ENCODE results near the gene OR1F1.
"Not testable (repeated sequence)": the region's sequence is repeated elsewhere in the genome, so short reads cannot be mapped to it uniquely, and the experiment has no call there.

OR1F1 gene

DNA sequence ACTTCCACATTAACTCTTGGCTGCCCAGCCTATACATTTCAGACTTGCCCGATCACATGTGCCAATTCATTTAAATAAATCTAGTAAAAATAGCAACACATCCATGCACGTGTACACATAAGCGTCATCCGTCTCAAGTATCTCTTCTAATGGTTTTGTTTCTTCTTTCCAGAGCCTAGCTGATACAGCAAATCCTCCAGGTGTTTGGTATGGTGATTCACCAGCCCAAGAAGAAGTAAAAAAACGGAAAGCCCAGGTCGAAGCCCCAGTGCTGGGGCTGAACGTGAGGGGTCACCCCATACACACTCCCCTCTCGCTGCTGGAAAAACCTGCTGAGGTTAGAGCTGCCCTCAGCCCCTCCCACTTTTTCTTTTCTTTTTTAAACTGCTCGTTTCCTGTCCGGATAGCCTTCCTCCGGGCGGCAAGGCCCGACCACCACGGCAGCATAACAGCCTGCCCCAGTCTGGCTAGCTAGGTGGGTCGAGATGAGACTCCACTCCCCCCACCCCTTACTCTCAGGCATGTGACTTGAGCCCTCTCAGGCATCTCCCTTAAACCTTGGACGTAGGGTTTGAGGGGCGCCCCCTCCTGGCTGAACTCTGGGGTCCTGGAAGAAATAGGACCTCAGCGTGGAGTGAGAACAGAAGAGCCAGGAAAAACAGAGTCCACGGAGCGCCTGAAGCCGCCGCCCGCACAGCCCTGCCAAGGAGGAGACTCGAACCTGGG is 13.9 kb upstream of the OR1F1 start:
- Histone ChIP-seq H3K9me3 (ENCODE audit: control insufficient read depth, low read length) (no peaks in the 10 kb centered on the region), H3K4me1 (ENCODE audit: control insufficient read depth, insufficient read depth, low read length) (peaks cover 15% of the 10 kb centered on the region), H3K27ac (ENCODE audit: insufficient read depth, low read depth, low read length, poor library complexity, severe bottlenecking) (no peak overlapping the region), H3K27me3 (ENCODE audit: control insufficient read depth, insufficient read depth, low read length, poor library complexity, severe bottlenecking) (peaks cover 99% of the 10 kb centered on the region), H3K4me3 (ENCODE audit: insufficient read depth, low read depth, low read length) (peak overlapping the region; percentile 17), H3K36me3 (ENCODE audit: control insufficient read depth, insufficient read depth, low read length) (no peaks in the 10 kb centered on the region)
- 11 to 13% methylated on average over 24 of the region's 24 CpGs for WGBS, 2 experiments

DNA sequence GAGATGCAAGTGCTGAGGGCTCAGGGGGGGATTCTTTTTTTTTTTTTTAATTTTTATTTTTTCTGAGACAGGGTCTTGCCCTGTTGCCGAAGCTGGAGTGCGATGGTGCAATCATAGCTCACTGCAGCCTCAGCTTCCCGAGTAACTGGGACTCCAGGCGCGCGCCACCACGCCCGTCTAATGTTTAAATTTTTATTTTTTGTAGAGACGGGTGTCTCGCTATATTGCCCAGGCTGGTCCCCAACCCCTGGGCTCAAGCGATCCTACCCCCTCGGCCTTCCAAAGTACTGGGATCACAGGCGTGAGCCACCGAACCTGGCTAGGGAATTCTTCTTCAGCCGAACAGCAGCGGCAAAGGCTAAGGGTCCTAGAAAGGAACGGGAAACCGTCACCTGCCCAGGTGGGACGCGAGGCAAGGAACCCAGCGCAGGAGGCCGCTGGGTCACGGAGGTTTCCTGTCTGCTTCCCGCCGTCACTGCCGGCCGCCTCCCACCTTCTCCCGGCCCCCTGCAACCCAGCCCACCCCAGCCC is 13.3 kb upstream of the OR1F1 start:
- WGBS, 2 experiments = 25 to 26% methylated on average over 28 of the region's 28 CpGs
- H3K27me3 ChIP-seq (ENCODE audit: control insufficient read depth, insufficient read depth, low read length, poor library complexity, severe bottlenecking) = peaks cover 99% of the 10 kb centered on the region

DNA sequence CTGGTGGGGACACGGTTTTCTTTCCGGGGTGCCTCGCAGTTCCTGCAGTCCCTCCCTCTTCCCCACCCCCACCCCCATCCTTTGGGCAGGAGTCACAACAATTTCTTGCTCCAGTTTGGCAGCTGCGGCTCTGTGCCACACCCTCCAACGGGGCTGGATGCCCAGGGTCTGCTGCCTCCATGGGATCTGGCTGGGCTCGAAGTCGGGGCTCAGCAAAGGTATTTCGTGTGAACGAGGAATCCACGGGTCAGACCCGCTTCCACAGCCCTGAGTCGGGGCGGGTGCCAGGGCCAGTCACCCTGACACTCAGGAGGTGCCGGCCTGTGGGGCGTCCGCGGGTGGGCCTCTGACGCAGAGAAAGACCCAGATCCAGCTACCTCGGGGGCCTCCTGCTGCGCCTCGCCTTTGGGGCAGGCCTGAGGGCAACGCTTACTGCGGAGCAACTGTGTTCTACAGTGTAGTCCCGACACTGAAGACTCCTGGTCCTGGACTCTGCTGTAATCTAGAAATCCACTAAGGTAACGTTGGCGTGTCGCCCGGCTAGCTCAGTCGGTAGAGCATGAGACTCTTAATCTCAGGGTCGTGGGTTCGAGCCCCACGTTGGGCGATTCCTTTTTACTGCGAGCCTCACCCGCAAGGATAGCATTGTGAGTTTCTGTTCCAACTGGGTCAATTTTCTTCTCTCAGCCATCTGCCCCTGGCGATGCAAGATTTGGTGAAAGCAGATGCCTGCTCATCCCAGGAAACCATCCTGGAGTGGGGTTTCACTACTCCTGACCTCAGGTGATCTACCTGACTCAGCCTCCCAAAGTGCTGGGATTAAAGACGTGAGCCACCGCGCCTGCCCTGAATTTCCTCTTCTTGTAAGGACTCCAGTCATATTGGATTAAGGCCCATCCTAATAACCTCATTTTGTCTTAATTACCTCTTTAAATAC is 12.6 kb upstream of the OR1F1 start:
- 10 to 11% methylated on average over 39 of the region's 39 CpGs for WGBS, 2 experiments
- Histone ChIP-seq H3K27ac (ENCODE audit: insufficient read depth, low read depth, low read length, poor library complexity, severe bottlenecking) (no peak overlapping the region), H3K9me3 (ENCODE audit: control insufficient read depth, low read length) (no peaks in the 10 kb centered on the region), H3K4me3 (ENCODE audit: insufficient read depth, low read depth, low read length) (peak overlapping the region; percentile 29), H3K4me1 (ENCODE audit: control insufficient read depth, insufficient read depth, low read length) (peaks cover 15% of the 10 kb centered on the region), H3K36me3 (ENCODE audit: control insufficient read depth, insufficient read depth, low read length) (no peaks in the 10 kb centered on the region), H3K27me3 (ENCODE audit: control insufficient read depth, insufficient read depth, low read length, poor library complexity, severe bottlenecking) (peaks cover 99% of the 10 kb centered on the region)

More for the DNA sequence above, 13.3 kb upstream of the OR1F1 start:
- no peaks in the 10 kb centered on the region for H3K36me3 ChIP-seq (ENCODE audit: control insufficient read depth, insufficient read depth, low read length)
- H3K4me1 ChIP-seq (ENCODE audit: control insufficient read depth, insufficient read depth, low read length) = peaks cover 15% of the 10 kb centered on the region
- no peaks in the 10 kb centered on the region for H3K9me3 ChIP-seq (ENCODE audit: control insufficient read depth, low read length)
- peak overlapping the region; percentile 29 for H3K4me3 ChIP-seq (ENCODE audit: insufficient read depth, low read depth, low read length)
- H3K27ac ChIP-seq (ENCODE audit: insufficient read depth, low read depth, low read length, poor library complexity, severe bottlenecking) = no peak overlapping the region

DNA sequence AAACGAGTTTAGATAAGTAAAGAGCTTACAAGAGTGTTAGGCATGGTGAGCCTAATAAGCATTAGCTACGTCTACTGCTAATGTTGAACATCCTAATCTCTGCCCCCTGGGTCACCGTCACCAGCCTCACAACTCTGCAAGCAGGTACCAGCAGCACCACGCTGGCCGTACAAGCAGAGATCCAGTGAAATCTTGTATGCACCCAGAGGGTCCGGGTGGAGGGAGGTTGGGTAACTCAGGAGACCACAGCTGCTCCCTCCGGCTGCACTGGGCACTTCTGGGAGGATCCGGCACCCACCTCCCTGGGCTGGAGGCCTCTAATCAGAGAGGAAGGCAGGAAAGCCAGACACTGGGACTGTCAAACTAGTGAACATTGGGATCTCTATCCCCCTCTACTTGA is 8.4 kb upstream of the OR1F1 start:
- Histone ChIP-seq H3K27ac (ENCODE audit: insufficient read depth, low read depth, low read length, poor library complexity, severe bottlenecking) (no peak overlapping the region), H3K36me3 (ENCODE audit: control insufficient read depth, insufficient read depth, low read length) (no peaks in the 10 kb centered on the region), H3K4me3 (ENCODE audit: insufficient read depth, low read depth, low read length) (no peak overlapping the region), H3K4me1 (ENCODE audit: control insufficient read depth, insufficient read depth, low read length) (peaks cover 7% of the 10 kb centered on the region), H3K9me3 (ENCODE audit: control insufficient read depth, low read length) (no peaks in the 10 kb centered on the region), H3K27me3 (ENCODE audit: control insufficient read depth, insufficient read depth, low read length, poor library complexity, severe bottlenecking) (peaks cover 99% of the 10 kb centered on the region)
- 78 to 85% methylated on average over 8 of the region's 8 CpGs for WGBS, 2 experiments

DNA sequence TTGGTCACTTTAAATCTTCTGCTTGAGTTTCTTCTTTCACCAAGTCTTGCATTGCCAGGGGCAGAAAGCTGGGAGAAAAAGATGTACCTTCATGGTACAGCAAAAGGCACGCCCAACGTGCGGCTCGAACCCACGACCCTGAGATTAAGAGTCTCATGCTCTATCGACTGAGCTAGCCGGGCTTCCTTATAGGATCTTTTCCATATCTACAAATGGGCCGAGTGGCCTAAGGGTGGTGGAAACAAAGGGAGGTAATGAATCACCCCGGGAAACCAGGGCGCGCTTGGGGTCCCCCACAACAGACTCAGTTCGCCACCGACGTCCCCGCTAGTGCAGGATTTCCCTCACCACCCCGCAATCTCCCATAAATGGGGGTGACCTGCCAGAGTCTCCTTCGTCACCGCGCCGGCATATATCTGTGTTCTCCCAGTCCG is 7.5 kb upstream of the OR1F1 start:
- H3K9me3 ChIP-seq (ENCODE audit: control insufficient read depth, low read length) = no peaks in the 10 kb centered on the region
- 52% methylated on average over 21 of the region's 21 CpGs for WGBS, 2 experiments

DNA sequence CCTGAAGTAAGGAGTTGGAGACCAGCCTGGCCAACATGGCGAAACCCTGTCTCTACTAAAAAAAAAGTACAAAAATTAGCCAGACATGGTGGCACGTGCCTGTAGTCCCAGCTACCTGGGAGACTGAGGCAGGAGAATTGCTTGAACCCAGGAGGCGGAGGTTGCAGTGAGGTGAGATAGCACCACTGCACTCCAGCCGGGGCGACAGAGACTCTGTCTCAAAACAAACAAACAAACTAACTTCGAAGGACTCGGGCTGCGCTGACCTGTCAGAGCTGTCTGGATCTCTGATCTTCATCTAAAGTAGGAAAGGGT is 5.8 kb upstream of the OR1F1 start:
- peak overlapping the region; percentile 49 for H3K4me3 ChIP-seq (ENCODE audit: insufficient read depth, low read depth, low read length)
- H3K27ac ChIP-seq (ENCODE audit: insufficient read depth, low read depth, low read length, poor library complexity, severe bottlenecking); H3K4me1 ChIP-seq (ENCODE audit: control insufficient read depth, insufficient read depth, low read length); H3K36me3 ChIP-seq (ENCODE audit: control insufficient read depth, insufficient read depth, low read length); H3K9me3 ChIP-seq (ENCODE audit: control insufficient read depth, low read length): not testable (repeated sequence)
- H3K27me3 ChIP-seq (ENCODE audit: control insufficient read depth, insufficient read depth, low read length, poor library complexity, severe bottlenecking) = peaks cover 93% of the 10 kb centered on the region
- whole genome bisulfite sequencing, 2 experiments = 36 to 41% methylated on average over 8 of the region's 8 CpGs

More for the DNA sequence above, 7.5 kb upstream of the OR1F1 start:
- no peak overlapping the region for H3K27ac ChIP-seq (ENCODE audit: insufficient read depth, low read depth, low read length, poor library complexity, severe bottlenecking)
- no peaks in the 10 kb centered on the region for H3K4me1 ChIP-seq (ENCODE audit: control insufficient read depth, insufficient read depth, low read length)
- H3K36me3 ChIP-seq (ENCODE audit: control insufficient read depth, insufficient read depth, low read length) = no peaks in the 10 kb centered on the region
- H3K27me3 ChIP-seq (ENCODE audit: control insufficient read depth, insufficient read depth, low read length, poor library complexity, severe bottlenecking) = peaks cover 93% of the 10 kb centered on the region
- no peak overlapping the region for H3K4me3 ChIP-seq (ENCODE audit: insufficient read depth, low read depth, low read length)

DNA sequence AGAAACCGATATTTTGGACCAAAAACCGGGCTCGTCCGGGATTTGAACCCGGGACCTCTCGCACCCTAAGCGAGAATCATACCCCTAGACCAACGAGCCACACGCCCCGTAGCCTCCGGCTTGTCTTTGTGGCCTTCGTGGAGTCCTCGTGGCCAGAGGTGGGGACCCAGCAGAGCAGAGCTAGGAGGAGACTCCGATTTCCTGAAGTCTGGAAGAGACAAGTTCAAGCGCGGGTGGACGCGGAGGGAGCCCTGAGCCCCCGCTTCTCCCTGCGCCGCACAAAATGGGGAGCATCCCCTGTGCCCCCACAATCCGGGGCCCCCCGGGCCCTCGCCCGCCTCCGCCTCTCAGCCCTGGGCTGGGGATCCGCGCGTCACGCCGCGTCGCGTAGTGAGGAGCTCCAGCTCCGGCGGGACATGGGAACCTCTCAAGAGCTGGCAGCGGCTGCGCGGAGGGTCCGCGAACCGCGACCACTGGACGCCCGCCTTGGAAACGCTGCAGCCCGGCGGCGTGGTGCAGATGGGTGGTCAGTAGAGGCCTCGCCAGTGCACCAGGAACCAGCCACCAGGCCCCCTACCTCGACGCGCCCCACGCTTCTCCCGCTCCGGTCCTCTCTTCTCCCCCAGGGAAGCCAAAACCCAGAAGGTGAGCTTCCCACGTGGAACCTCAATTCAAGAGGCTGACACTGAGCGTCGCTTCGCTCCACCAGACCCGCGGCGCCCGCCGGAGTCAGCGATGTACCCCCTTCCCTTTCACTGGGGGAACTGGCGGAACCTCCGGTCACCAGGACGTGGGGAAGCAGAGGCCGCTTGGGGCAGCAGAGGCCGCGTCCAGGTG is 5.2 kb upstream of the OR1F1 start:
- H3K4me1 ChIP-seq (ENCODE audit: control insufficient read depth, insufficient read depth, low read length) = no peaks in the 10 kb centered on the region
- H3K9me3 ChIP-seq (ENCODE audit: control insufficient read depth, low read length) = no peaks in the 10 kb centered on the region
- 1% methylated on average over 72 of the region's 72 CpGs for WGBS, 2 experiments
- H3K27ac ChIP-seq (ENCODE audit: insufficient read depth, low read depth, low read length, poor library complexity, severe bottlenecking) = no peak overlapping the region
- no peaks in the 10 kb centered on the region for H3K36me3 ChIP-seq (ENCODE audit: control insufficient read depth, insufficient read depth, low read length)
- H3K4me3 ChIP-seq (ENCODE audit: insufficient read depth, low read depth, low read length) = peak overlapping the region; percentile 49
- peaks cover 93% of the 10 kb centered on the region for H3K27me3 ChIP-seq (ENCODE audit: control insufficient read depth, insufficient read depth, low read length, poor library complexity, severe bottlenecking)

DNA sequence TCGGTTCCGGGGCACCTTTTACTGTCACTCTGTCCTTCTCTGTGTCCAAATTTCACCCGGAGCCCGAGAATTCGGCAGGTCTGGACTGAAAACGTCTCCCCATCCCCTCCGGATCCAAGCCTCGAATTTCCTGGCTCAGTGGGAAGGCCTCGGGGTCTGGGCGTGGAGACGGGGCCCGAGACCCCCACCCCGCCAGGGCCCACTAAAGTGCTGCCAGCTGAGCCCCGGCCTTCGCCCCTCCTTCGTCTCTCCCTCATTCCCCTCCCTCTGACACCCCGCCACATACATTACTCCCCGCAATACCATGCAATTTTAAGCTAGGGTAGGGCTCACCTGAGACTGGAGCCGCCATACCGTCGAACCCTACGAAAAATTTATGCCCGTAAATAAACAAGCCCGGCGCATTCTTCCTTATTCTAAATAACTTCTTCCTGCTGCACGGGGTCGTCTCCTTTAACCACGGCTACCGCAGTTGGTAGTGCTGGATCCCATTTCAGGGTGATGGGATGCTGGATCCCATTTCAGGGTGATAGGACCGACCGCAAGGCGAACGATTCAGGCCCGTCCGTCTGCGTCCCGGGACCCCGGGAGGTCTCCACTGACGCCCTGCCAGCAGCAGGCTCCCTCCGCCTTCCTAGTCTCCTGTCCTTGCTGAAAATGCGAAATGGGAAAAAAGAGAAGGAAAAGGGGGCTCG is 4.4 kb upstream of the OR1F1 start:
- no peaks in the 10 kb centered on the region for H3K9me3 ChIP-seq (ENCODE audit: control insufficient read depth, low read length)
- WGBS, 2 experiments = 2% methylated on average over 40 to 41 of the region's 42 CpGs
- H3K27ac ChIP-seq (ENCODE audit: insufficient read depth, low read depth, low read length, poor library complexity, severe bottlenecking) = no peak overlapping the region
- peak overlapping the region; percentile 49 for H3K4me3 ChIP-seq (ENCODE audit: insufficient read depth, low read depth, low read length)
- no peaks in the 10 kb centered on the region for H3K36me3 ChIP-seq (ENCODE audit: control insufficient read depth, insufficient read depth, low read length)
- H3K27me3 ChIP-seq (ENCODE audit: control insufficient read depth, insufficient read depth, low read length, poor library complexity, severe bottlenecking) = peaks cover 89% of the 10 kb centered on the region
- H3K4me1 ChIP-seq (ENCODE audit: control insufficient read depth, insufficient read depth, low read length) = no peaks in the 10 kb centered on the region

DNA sequence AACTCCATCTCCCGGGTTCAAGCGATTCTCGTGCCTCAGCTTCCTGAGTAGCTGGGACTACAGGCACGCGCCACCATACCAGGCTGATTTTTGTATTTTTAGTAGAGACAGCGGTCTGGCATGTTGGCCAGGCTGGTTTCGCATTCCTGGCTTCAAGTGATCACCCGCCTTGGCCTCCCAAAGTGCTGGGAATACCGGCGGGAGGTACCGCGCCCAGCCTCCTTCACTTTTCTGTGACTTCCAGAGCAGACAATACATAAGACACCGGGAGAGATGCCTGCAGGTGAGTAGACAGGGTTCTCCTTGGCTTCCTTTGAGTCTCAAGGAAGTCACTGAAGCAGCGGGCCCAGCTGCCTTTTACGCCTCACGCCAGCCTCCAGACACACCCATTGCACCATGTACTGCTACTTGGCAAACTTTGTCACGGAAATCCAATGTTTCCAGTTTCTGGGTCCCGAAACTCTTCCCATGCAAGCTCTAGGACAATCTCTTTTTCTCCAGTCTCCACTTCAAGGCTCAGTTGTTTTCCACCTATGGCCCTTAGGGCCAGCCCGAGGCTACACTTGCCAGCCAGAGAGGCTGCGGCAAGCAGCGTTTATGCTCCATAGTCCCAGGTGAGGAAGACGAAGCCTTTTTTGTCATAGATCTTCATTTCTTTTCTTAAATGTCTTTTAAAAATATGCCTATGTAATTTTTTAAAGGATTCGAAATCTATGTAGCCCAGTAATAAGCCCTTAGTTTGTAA is 886 bp upstream of the OR1F1 start:
- Histone ChIP-seq H3K27me3 (ENCODE audit: control insufficient read depth, insufficient read depth, low read length, poor library complexity, severe bottlenecking) (peaks cover 90% of the 10 kb centered on the region), H3K4me3 (ENCODE audit: insufficient read depth, low read depth, low read length) (peak overlapping the region; percentile 14), H3K9me3 (ENCODE audit: control insufficient read depth, low read length) (no peaks in the 10 kb centered on the region), H3K27ac (ENCODE audit: insufficient read depth, low read depth, low read length, poor library complexity, severe bottlenecking) (no peak overlapping the region), H3K4me1 (ENCODE audit: control insufficient read depth, insufficient read depth, low read length) (no peaks in the 10 kb centered on the region), H3K36me3 (ENCODE audit: control insufficient read depth, insufficient read depth, low read length) (no peaks in the 10 kb centered on the region)
- WGBS, 2 experiments = 86 to 90% methylated on average over 23 of the region's 23 CpGs

All from ectodermal cell (in vitro differentiated cells).